ENCODE measurements around the gene PHC3. TPM values are rescaled to one million over a fixed set of nuclear protein-coding genes. Genes with fewer than 3 reads are reported as not detected.

PHC3 gene
- total RNA-seq, 1 experiment from 2014 or later: 8.2 TPM

DNA sequence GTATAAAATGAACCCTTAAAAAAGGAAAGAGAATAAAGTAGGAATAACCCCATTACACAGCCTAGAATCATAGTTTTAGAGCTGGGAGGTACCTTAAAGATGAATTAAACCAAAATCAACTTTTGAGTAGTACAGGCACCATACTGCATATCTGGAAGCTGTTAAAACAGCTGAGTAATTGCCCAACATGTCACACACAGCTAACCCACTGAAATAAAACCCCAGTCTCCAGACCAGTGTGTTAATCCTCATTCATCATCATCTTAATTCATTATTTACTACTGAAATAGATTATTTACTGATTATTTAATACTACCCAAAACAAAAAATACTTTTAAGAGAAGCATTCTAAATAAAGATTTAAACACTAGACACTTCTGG is 90.9 kb downstream of the PHC3 start:
- Histone ChIP-seq H3K27me3 (ENCODE audit: control insufficient read depth, insufficient read depth, low read length) (no peaks in the 10 kb centered on the region), H3K4me3 (ENCODE audit: insufficient read depth, low read depth, low read length) (no peak overlapping the region), H3K36me3 (replicated peaks; ENCODE audit: control insufficient read depth, insufficient read depth, low read length) (peaks cover 1% of the 10 kb centered on the region; the same call in 1 of the 2 replicates)
- no peak for DNase-seq

DNA sequence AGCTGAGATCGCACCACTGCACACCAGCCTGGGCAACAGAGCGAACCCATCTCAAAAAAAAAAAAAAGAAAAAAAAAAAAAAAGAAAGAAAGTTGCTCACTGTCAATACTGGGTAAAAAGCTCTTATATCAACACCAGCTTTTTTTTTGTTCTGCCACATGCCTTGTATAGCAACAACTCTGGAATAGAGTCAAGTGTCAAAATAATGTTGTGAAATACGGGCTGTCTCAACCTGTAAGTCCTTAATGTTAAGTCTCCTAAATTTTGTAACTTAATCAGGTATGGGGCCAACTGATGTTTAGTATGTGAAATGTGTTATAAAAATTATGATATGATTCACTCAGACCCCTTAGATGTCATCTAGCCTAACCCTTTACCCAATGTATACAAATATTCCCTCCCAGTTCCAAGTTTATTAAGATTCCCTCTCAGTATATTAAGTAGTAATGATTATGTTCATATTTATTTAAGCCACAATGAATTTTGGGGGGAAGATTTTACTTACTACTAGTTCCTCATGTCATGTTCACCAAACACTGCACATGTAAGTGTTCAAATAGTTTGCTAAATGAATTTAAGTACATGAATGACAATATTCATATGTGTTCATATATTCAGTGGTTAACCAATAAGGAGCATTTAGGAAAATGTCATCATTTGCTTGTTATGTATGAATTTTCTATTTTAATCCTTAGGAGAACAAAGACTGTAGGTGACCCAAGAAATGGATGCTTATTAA is 91.5 kb downstream of the PHC3 start:
- Histone ChIP-seq H3K36me3 (replicated peaks; ENCODE audit: control insufficient read depth, insufficient read depth, low read length) (peaks cover 1% of the 10 kb centered on the region; the same call in 1 of the 2 replicates), H3K27me3 (ENCODE audit: control insufficient read depth, insufficient read depth, low read length) (no peaks in the 10 kb centered on the region), H3K4me3 (ENCODE audit: insufficient read depth, low read depth, low read length) (no peak overlapping the region)
- DNase-seq: no peak

DNA sequence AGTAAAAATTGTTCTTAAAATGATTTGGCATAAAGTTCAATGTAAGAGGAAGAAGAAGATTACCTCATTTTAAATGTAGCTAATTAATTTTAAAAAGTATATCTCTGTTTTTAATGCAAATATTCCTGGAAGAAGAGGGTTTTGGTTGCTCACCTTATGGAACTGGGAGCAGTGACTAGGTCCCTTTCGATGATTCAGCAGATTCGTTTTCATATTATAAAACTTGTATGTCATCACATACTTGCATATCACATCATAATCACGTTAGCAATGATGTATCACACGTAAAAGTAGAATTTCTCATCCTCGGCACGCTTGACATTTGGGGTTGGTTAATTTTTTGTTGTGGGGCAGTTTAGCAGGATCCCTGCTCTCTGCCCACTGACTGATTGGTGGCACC is 96.1 kb downstream of the PHC3 start:
- Histone ChIP-seq H3K4me3 (ENCODE audit: insufficient read depth, low read depth, low read length) (no peak overlapping the region), H3K27me3 (ENCODE audit: control insufficient read depth, insufficient read depth, low read length) (no peaks in the 10 kb centered on the region), H3K36me3 (replicated peaks; ENCODE audit: control insufficient read depth, insufficient read depth, low read length) (peaks cover 1% of the 10 kb centered on the region; the same call in 1 of the 2 replicates)
- DNase-seq: no peak

DNA sequence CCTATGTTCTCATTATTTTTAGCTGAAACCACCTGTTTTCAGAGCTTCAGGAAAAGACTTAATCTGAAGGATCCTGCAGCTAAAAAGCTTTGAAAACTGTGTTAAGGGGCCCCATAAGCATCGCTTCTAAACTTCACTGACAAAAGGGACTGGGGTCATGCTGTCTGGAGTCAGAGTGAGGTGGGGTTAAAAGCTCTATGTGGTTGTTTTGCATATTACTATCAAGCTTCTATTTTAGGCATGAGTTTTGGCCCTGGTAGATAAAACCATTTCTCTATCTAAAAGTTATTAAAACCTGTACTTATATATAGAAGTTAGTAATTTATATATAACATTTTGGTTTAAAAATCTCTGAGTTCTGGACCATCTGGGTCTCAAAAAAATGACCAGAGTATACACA is 98.2 kb downstream of the PHC3 start:
- no peak for DNase-seq
- peaks cover 1% of the 10 kb centered on the region; the same call in 1 of the 2 replicates for H3K36me3 ChIP-seq (replicated peaks; ENCODE audit: control insufficient read depth, insufficient read depth, low read length)
- H3K4me3 ChIP-seq (ENCODE audit: insufficient read depth, low read depth, low read length): no peak overlapping the region
- no peaks in the 10 kb centered on the region for H3K27me3 ChIP-seq (ENCODE audit: control insufficient read depth, insufficient read depth, low read length)

DNA sequence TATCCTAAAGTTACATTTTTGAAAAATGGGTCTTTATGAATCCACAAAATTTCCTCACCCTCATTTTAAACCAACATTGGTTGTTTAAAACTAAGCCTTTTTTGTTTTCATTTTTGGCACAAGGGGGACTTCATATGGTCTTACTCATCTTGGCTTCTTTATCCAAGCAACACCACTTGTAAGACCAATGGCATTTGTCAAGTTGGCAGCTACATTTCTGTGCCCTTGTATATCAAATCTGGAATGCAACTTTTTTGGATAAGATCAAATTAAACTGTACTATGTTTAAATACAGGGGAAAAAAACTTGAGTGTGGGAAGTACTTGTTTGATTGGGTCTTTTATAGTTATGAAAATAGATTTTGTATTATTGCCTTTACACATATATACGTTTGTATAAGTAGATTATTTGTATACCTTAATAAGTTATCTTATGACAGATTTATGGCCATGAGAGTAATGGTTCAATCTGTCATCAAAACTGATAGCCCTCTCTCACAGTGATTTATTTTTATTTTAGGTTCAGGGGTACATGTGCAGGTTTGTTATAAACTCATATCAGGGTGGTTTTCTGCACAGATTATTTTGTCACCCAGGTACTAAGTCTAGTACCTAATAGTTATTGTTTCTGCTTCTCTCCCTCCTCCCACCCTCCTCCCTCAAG is 100.3 kb downstream of the PHC3 start:
- Histone ChIP-seq H3K36me3 (replicated peaks; ENCODE audit: control insufficient read depth, insufficient read depth, low read length) (no peaks in the 10 kb centered on the region), H3K4me3 (ENCODE audit: insufficient read depth, low read depth, low read length) (no peak overlapping the region), H3K27me3 (ENCODE audit: control insufficient read depth, insufficient read depth, low read length) (no peaks in the 10 kb centered on the region)
- DNase-seq: no peak

DNA sequence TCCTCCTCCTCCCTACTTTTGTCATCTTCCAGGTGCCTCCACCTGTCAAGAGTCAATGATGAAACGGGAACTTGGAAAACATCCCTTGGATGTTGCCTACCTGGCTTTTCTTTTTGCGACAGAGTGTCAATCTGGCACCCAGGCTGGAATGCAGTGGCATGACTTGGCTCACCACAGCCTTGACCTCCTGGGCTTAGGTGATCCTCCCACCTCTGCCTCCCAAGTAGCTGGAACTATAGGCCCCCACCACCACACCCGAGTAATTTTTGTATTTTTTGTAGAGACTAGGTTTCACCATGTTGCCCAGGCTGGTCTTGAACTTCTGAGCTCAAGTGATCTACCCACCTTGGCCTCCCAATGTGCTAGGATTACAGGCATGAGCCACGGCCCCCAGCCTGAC is 100.9 kb downstream of the PHC3 start:
- Histone ChIP-seq H3K27me3 (ENCODE audit: control insufficient read depth, insufficient read depth, low read length) (no peaks in the 10 kb centered on the region), H3K4me3 (ENCODE audit: insufficient read depth, low read depth, low read length) (no peak overlapping the region), H3K36me3 (replicated peaks; ENCODE audit: control insufficient read depth, insufficient read depth, low read length) (no peaks in the 10 kb centered on the region)
- DNase-seq: no peak

DNA sequence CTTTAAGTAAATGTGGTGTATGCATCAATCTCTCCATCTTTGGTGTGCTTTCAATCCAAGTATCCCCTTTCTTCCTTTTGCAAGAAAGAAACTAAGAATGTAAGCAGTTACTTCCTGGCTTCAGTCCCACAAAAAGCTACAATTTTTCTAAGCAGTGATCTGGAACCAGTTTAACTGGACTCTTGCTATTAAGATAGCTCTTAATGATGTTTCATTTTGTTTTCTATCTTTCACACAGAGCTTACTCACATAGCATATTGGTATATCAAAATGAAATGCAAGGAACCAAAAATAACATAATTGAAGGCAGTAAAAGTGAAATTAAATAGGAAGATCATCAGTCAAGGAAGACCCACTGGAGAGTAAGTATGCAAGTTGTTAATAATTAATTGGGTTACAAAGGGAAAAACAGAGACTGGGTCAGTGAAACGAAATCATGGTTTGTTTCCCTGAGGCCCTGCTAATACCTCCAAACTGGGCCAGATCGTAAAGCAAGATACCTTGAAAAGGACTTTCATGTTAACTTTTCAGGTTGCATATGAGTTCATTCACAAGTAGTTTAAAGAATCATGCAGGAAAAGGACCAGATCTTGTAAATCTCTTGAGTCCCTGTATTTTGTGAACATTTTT is 101.9 kb downstream of the PHC3 start:
- H3K4me3 ChIP-seq (ENCODE audit: insufficient read depth, low read depth, low read length): no peak overlapping the region
- H3K27me3 ChIP-seq (ENCODE audit: control insufficient read depth, insufficient read depth, low read length): no peaks in the 10 kb centered on the region
- H3K36me3 ChIP-seq (replicated peaks; ENCODE audit: control insufficient read depth, insufficient read depth, low read length): no peaks in the 10 kb centered on the region
- no peak for DNase-seq

DNA sequence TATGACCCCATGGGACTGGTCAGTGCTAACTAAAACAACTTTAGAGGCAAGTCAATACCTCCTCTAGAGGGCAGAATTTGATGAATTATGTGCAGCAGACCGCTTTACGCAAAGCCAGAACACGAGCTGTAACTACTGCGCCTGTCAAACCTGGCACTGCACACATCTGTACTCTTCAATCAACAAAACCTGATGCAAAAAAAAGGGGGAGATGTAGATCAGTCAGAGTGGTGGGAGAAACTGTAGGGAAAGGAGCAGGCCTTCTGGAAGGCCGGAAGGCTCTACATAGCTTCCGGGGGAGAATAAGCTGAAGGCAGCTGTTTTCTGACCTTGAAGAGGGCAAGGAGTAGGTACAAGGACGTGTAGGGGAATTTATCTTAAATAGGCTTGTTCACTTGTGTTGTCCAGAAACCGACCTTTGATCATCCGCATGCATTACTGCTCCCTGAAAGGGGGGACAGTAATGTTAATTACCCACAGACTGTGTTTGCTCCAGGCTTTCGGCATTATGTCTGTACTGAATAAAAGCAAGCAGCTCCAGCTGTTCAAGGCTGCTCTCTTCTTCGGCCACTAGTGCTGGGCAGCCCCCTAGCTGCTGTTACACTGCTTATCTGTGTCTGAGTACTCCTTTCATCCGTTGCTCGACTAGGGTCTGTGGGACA is 102.8 kb downstream of the PHC3 start:
- Histone ChIP-seq H3K4me3 (ENCODE audit: insufficient read depth, low read depth, low read length) (no peak overlapping the region), H3K27me3 (ENCODE audit: control insufficient read depth, insufficient read depth, low read length) (no peaks in the 10 kb centered on the region), H3K36me3 (replicated peaks; ENCODE audit: control insufficient read depth, insufficient read depth, low read length) (no peaks in the 10 kb centered on the region)
- no peak for DNase-seq

DNA sequence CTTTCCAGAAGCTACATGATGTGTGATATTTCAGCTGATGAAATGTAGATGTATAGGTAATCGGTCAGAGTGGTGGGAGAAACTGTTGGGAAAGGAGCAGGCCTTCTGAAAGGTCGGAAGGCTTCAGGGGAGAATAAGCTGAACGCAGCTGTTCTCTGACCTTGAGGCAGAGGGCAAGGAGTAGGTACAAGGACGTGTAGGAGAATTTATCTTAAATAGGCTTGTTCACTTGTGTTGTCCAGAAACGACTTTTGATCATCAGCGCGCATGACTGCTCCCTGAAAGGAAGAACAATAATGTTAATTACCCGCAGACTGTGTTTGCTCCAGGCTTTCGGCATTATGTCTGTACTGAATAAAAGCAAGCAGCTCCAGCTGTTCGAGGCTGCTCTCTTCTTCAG is 104.2 kb downstream of the PHC3 start:
- Histone ChIP-seq H3K36me3 (replicated peaks; ENCODE audit: control insufficient read depth, insufficient read depth, low read length) (no peaks in the 10 kb centered on the region), H3K27me3 (ENCODE audit: control insufficient read depth, insufficient read depth, low read length) (no peaks in the 10 kb centered on the region), H3K4me3 (ENCODE audit: insufficient read depth, low read depth, low read length) (no peak overlapping the region)
- no peak for DNase-seq

DNA sequence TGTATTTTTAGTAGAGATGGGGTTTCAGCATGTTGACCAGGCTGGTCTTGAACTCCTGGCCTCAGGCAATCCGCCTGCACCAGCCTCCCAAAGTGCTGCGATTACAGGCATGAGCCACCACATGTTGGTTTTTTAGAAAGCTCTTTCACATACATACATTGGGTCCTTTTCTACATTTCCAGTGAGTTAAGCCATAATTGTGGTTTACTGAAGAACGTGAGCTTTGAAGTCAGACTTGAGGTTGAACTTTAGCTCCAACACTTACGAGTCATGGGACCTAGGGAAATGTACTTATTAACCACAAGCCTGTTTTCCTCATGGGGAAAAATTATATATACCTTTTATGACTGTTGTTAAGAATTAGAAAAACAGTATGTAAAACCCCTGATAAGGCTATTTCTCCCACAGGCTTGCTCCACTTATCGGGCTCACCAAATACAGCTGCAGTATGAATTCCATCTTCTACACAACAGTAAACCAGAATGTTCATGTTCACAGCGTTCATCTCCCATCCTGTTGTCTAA is 104.8 kb downstream of the PHC3 start:
- no peak for DNase-seq

DNA sequence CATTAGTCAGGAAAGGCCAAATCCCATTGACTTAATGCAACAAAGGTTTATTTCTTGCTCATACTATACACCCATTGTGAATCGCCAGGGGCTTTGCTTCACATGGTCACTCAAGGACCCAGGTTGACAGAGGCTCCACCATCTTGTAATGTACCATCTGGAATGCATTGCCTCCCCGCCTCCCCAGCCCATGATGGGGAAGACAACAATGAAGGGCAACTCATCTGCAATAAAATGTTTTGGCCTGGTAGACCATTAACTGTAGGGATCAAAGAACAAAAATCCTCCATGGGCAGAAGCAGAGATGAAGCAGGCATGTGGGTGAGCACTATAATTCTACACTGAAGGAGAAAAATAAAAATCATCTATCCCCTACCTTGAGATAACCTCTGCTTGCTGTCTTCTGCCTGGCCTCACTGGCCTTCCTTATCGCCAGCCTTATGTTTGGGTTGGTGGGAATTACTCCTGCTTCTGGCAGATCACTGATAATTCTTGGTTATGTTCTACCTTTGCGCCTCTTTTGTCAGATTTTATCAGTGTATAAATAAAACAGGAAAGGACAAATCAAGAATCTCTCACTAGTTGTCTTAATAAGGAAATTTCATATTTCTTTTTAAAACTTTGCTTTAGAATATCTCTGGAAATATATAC is 106.0 kb downstream of the PHC3 start:
- DNase-seq: no peak
- Histone ChIP-seq H3K4me3 (ENCODE audit: insufficient read depth, low read depth, low read length) (no peak overlapping the region), H3K36me3 (replicated peaks; ENCODE audit: control insufficient read depth, insufficient read depth, low read length) (no peaks in the 10 kb centered on the region), H3K27me3 (ENCODE audit: control insufficient read depth, insufficient read depth, low read length) (no peaks in the 10 kb centered on the region)

More for the DNA sequence above, 104.8 kb downstream of the PHC3 start:
- no peak overlapping the region for H3K4me3 ChIP-seq (ENCODE audit: insufficient read depth, low read depth, low read length)
- H3K36me3 ChIP-seq (replicated peaks; ENCODE audit: control insufficient read depth, insufficient read depth, low read length): no peaks in the 10 kb centered on the region
- H3K27me3 ChIP-seq (ENCODE audit: control insufficient read depth, insufficient read depth, low read length): no peaks in the 10 kb centered on the region

DNA sequence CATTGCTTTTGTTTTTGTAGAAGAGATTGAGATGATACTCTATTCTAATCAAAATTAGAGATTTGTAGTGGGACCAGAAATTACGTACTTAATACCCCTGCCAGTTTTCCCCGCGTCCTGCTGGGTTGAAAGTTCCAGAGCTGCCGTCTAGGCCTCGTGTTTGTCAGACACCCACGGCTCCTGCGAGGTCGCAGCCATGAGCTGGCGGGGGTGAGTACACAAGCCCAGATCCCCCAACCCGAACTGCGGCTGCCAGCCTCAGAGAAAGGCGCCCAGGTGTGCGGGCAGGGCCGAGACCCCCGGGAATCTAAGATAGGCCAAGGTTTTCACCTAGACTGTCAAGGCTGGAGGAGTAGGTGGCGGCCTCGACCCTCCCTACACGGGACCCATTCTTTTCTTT is 117.4 kb downstream of the PHC3 start:
- peak; percentile 23 for DNase-seq
- no peaks in the 10 kb centered on the region for H3K27me3 ChIP-seq (ENCODE audit: control insufficient read depth, insufficient read depth, low read length)
- no peaks in the 10 kb centered on the region for H3K36me3 ChIP-seq (replicated peaks; ENCODE audit: control insufficient read depth, insufficient read depth, low read length)
- H3K4me3 ChIP-seq (ENCODE audit: insufficient read depth, low read depth, low read length): no peak overlapping the region

DNA sequence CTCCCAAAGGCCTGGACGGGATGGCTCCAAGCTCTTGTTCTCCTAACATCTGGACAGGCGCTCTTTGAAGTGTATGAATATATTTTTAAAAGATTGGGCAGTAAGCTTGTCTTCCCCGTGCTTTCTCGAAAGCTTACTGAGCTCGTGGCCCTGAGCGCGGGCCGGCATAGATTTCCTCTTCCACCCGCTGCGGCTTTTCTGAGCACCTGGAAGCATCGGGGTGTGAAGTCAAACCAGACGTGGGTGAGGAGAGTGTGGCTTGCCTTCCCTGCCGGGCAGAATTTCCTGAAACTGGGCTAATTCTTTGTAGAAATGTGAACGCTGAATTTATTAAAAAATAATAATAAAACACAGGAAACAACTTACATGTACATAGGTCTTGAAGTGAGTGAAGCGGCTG is 117.8 kb downstream of the PHC3 start:
- H3K4me3 ChIP-seq (ENCODE audit: insufficient read depth, low read depth, low read length): no peak overlapping the region
- H3K36me3 ChIP-seq (replicated peaks; ENCODE audit: control insufficient read depth, insufficient read depth, low read length): no peaks in the 10 kb centered on the region
- DNase-seq: no peak
- H3K27me3 ChIP-seq (ENCODE audit: control insufficient read depth, insufficient read depth, low read length): no peaks in the 10 kb centered on the region

DNA sequence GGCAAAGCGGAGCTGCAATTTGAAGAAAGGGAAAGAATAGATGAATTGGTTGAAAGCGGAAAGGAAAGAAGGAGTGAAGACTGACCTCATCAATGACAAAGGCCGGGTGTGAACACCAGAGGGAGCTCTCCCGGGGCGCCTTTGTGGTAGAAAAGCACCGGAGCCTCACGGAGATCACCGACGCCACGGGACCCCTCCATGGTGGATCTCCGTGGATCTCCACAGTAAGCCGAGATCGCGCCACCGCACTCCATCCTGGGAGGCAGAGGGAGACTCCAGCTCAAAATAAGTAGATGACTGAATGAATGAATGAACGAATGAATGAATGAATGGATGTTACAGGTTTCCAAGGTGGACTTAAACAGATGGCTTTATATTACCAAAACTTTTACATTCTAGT is 118.8 kb downstream of the PHC3 start:
- no peaks in the 10 kb centered on the region for H3K36me3 ChIP-seq (replicated peaks; ENCODE audit: control insufficient read depth, insufficient read depth, low read length)
- H3K4me3 ChIP-seq (ENCODE audit: insufficient read depth, low read depth, low read length): no peak overlapping the region
- peak; percentile 74 for DNase-seq
- no peaks in the 10 kb centered on the region for H3K27me3 ChIP-seq (ENCODE audit: control insufficient read depth, insufficient read depth, low read length)

All from H7 (cell line).